NCI-H510A treated with DMSO at 0.1 percent for 48 hours (cell line): Measurements from ENCODE around the gene ZCCHC8.
"Not testable (repeated sequence)": the region's sequence is repeated elsewhere in the genome, so short reads cannot be mapped to it uniquely, and the experiment has no call there.

Source experiments
- DNase-seq: peaks from one replicate; lab custom pipeline; 2025; lab: John Stamatoyannopoulos, UW

ZCCHC8 gene

GRCh38 chr12:122500685-122501488, at the start of gene ZCCHC8:
TSS of gene ZCCHC8 (minus strand) at chr12:122500932. CDS start at chr12:122500840, 92 bp downstream.
- DNase-seq = peak; percentile 99

GRCh38 chr12:122547330-122547729, 46.6 kb upstream of the ZCCHC8 start:
- DNase-seq = no peak

GRCh38 chr12:122545855-122546254, 45.1 kb upstream of the ZCCHC8 start:
- DNase-seq = no peak

- DNase-seq = no peak
Measured at GRCh38 chr12:122544537-122544936, 43.8 kb upstream of the ZCCHC8 start.

GRCh38 chr12:122538496-122538895, 37.8 kb upstream of the ZCCHC8 start:
- no peak for DNase-seq

GRCh38 chr12:122537021-122537420, 36.3 kb upstream of the ZCCHC8 start:
- DNase-seq = no peak

GRCh38 chr12:122533856-122534255, 33.1 kb upstream of the ZCCHC8 start:
- DNase-seq = no peak

GRCh38 chr12:122528992-122529391, 28.3 kb upstream of the ZCCHC8 start:
- no peak for DNase-seq

- no peak for DNase-seq
Measured at GRCh38 chr12:122528582-122528981, 27.9 kb upstream of the ZCCHC8 start.

- peak; percentile 72 for DNase-seq
Measured at GRCh38 chr12:122527478-122527944, 26.8 kb upstream of the ZCCHC8 start.

GRCh38 chr12:122526683-122527477, 26.1 kb upstream of the ZCCHC8 start, which contains the start of the genes KNTC1 and RSRC2:
TSS of gene KNTC1 (plus strand) at chr12:122527249. CDS start at chr12:122530064, 2,815 bp downstream.
TSS of gene RSRC2 (minus strand) at chr12:122526936. CDS start at chr12:122526853, 83 bp downstream.
- peak; percentile 100 for DNase-seq

GRCh38 chr12:122523846-122524718, 23.4 kb upstream of the ZCCHC8 start:
- peak; percentile 24 for DNase-seq

GRCh38 chr12:122523280-122523679, 22.5 kb upstream of the ZCCHC8 start:
- DNase-seq = no peak

GRCh38 chr12:122520676-122521075, 19.9 kb upstream of the ZCCHC8 start:
- no peak for DNase-seq

GRCh38 chr12:122519418-122519817, 18.7 kb upstream of the ZCCHC8 start:
- DNase-seq = no peak

- no peak for DNase-seq
Measured at GRCh38 chr12:122518908-122519307, 18.2 kb upstream of the ZCCHC8 start.

GRCh38 chr12:122517877-122518276, 17.1 kb upstream of the ZCCHC8 start:
- DNase-seq = no peak

- no peak for DNase-seq
Measured at GRCh38 chr12:122516544-122517361, 16.0 kb upstream of the ZCCHC8 start.

GRCh38 chr12:122515275-122515674, 14.5 kb upstream of the ZCCHC8 start:
- DNase-seq = no peak

GRCh38 chr12:122513660-122514059, 12.9 kb upstream of the ZCCHC8 start:
- no peak for DNase-seq

- not testable (repeated sequence) for DNase-seq
Measured at GRCh38 chr12:122513028-122513427, 12.3 kb upstream of the ZCCHC8 start.
